Neural progenitor cell (in vitro differentiated cells): ENCODE results near the gene IFIH1. TPM values are rescaled to one million over a fixed set of nuclear protein-coding genes. Genes with fewer than 3 reads are reported as not detected.

ENCODE experiments used
- DNase-seq: peaks from one replicate; pipeline ENCODE4 v3.0.0-alpha.2; 2016; ENCODE audit warnings: low spot score
- H2AFZ ChIP-seq: fragments of 200-600 bp; sonication (generic); replicated peaks from 2 replicates; pipeline ENCODE4 v1.6.1; 2016; ENCODE audit warnings: antibody characterized with exemption
- H3F3A ChIP-seq: fragments of 200-600 bp; sonication (generic); 2 replicates; pipeline ENCODE4 v1.6.1; 2016; ENCODE audit warnings: antibody characterized with exemption, low read depth
- H3K27ac ChIP-seq: fragments of 200-600 bp; sonication (generic); 2 replicates; pipeline ENCODE4 v1.5.1; 2016; ENCODE audit warnings: mild to moderate bottlenecking
- H3K27me3 ChIP-seq: fragments of 200-600 bp; sonication (generic); 2 replicates; pipeline ENCODE4 v1.6.1; 2016; ENCODE audit warnings: mild to moderate bottlenecking, moderate library complexity
- H3K36me3 ChIP-seq: fragments of 200-600 bp; sonication (generic); 2 replicates; pipeline ENCODE4 v1.5.1; 2016
- H3K4me1 ChIP-seq: fragments of 200-600 bp; sonication (generic); 2 replicates; pipeline ENCODE4 v1.6.1; 2016; ENCODE audit warnings: mixed run types
- H3K4me2 ChIP-seq: fragments of 200-600 bp; sonication (generic); 2 replicates; pipeline ENCODE4 v1.6.1; 2016
- H3K4me3 ChIP-seq: fragments of 200-600 bp; sonication (generic); 2 replicates; pipeline ENCODE4 v1.5.1; 2016
- H3K79me2 ChIP-seq: fragments of 200-600 bp; sonication (generic); 2 replicates; pipeline ENCODE4 v1.6.1; 2016; ENCODE audit warnings: low read depth
- H3K9ac ChIP-seq: fragments of 200-600 bp; sonication (generic); 2 replicates; pipeline ENCODE4 v1.6.1; 2016
- H3K9me3 ChIP-seq: fragments of 200-600 bp; sonication (generic); 2 replicates; pipeline ENCODE4 v1.5.1; 2016; ENCODE audit warnings: low read depth
- H4K20me1 ChIP-seq: fragments of 200-600 bp; sonication (generic); 2 replicates; pipeline ENCODE4 v1.6.1; 2016; ENCODE audit warnings: low read depth
- H3K27ac Mint-ChIP-seq: 3 replicates; pipeline ENCODE4 v1.8.0; 2021; ENCODE audit warnings: mixed read lengths
- H3K27me3 Mint-ChIP-seq: 2 replicates; pipeline ENCODE4 v1.8.0; 2022; ENCODE audit warnings: low read depth, mild to moderate bottlenecking, inconsistent platforms, moderate library complexity, mixed read lengths; ENCODE audit not compliant: insufficient read depth
- H3K36me3 Mint-ChIP-seq: 3 replicates; pipeline ENCODE4 v1.8.0; 2021; ENCODE audit warnings: mixed read lengths
- H3K4me1 Mint-ChIP-seq: 3 replicates; pipeline ENCODE4 v1.8.0; 2021; ENCODE audit warnings: mixed read lengths
- H3K4me3 Mint-ChIP-seq: 3 replicates; pipeline ENCODE4 v1.8.0; 2021; ENCODE audit warnings: mild to moderate bottlenecking, moderate library complexity, mixed read lengths
- H3K9me3 Mint-ChIP-seq: 3 replicates; pipeline ENCODE4 v1.8.0; 2020; ENCODE audit warnings: mixed read lengths
- CTCF ChIP-seq: fragments of 200-600 bp; sonication (generic); IDR thresholded peaks from 2 replicates; pipeline ENCODE4 v1.5.1; 2017; ENCODE audit warnings: antibody characterized with exemption, mild to moderate bottlenecking
- EZH2 ChIP-seq: fragments of 200-600 bp; sonication (generic); IDR thresholded peaks from 2 replicates; pipeline ENCODE4 v1.6.1; 2017; ENCODE audit warnings: antibody characterized with exemption, mild to moderate bottlenecking, moderate library complexity
- EZH2phosphoT487 ChIP-seq: fragments of 200-600 bp; sonication (generic); IDR thresholded peaks from 2 replicates; pipeline ENCODE4 v1.6.1; 2017; ENCODE audit warnings: antibody characterized with exemption
- total RNA-seq: library from RNA; depleted of rRNA; stranded (reverse); fragments of >200 nt; gene quantifications from 2 replicates; pipeline ENCODE4 v1.2.3, GENCODE V29; 2015; ENCODE audit warnings: low replicate concordance

Gene IFIH1
- total RNA-seq, 1 donor from 2014 or later: 0.79 TPM

DNA sequence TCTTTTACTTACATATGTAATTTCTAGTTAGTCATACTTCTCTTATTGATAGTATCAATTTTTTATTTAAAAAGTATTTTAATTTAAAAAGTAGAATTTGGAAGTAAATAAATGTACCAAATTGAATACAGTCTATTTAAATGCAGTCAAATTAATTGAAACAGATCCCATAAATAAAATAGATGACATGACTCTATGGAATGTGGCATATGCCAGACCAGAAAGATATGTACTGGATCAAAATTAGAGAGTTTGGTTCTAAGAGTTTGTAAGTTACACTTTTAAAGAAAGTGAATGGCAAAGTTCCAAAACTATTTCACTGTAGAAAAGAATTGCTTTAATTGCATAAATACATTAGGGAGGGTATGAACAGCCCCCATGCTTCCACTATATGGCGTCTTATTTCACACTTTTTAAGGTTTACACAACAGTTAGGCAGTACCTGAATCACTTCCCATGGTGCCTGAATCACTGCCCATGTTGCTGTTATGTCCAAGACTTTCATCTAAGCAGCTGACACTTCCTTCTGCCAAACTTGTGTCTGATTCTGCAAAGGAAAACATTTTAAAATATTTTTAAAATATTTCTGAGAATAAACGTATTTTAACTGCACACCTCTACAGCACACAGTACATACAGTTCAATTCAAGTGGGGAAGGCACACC, 25.2 kb downstream of the IFIH1 start:
- no peaks in the 10 kb centered on the region for H3K9me3 Mint-ChIP-seq
- H3K4me1 Mint-ChIP-seq: no peaks in the 10 kb centered on the region
- Histone ChIP-seq H3K27me3 (no peaks in the 10 kb centered on the region), H3K4me2 (no peak overlapping the region), H3K27ac (no peak overlapping the region), H3K36me3 (no peaks in the 10 kb centered on the region), H4K20me1 (no peaks in the 10 kb centered on the region), H3K9me3 (no peaks in the 10 kb centered on the region), H3K9ac (no peak overlapping the region), H3K4me3 (no peak overlapping the region), H3F3A (no peaks in the 10 kb centered on the region), H2AFZ (no peak overlapping the region), H3K79me2 (no peaks in the 10 kb centered on the region), H3K4me1 (no peaks in the 10 kb centered on the region)
- no peak for TF ChIP-seq CTCF
- no peak for TF ChIP-seq EZH2phosphoT487
- TF ChIP-seq EZH2: no peak
- no peaks in the 10 kb centered on the region for H3K36me3 Mint-ChIP-seq
- no peak overlapping the region for H3K4me3 Mint-ChIP-seq
- H3K27ac Mint-ChIP-seq: no peak overlapping the region
- H3K27me3 Mint-ChIP-seq: no peaks in the 10 kb centered on the region
- DNase-seq: no peak

DNA sequence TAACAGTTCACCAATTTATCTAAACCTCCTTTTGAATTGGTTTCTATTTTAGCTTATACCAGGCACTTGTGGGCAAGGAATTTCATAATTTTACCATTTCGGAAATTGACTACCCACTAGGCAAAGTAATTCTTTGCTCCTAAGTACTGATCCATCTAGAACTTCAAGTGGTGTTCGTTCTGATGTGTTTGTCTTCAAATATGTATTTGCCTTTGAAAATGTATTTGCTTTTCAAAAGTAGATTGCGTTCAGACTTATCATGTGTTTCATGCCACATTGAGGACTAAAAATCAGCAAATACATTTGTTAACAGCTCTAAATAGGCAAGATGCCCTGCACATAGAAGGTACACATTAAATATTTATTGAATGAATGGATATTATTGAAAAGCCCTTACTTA, 26.7 kb downstream of the IFIH1 start:
- H3K36me3 Mint-ChIP-seq: no peaks in the 10 kb centered on the region
- H3K27me3 Mint-ChIP-seq: no peaks in the 10 kb centered on the region
- Histone ChIP-seq H3K4me3 (no peak overlapping the region), H3K36me3 (no peaks in the 10 kb centered on the region), H3K9ac (no peak overlapping the region), H3K4me1 (no peaks in the 10 kb centered on the region), H4K20me1 (no peaks in the 10 kb centered on the region), H3K4me2 (no peak overlapping the region), H2AFZ (no peak overlapping the region), H3K79me2 (no peaks in the 10 kb centered on the region), H3K27ac (no peak overlapping the region), H3K9me3 (no peaks in the 10 kb centered on the region), H3F3A (no peaks in the 10 kb centered on the region), H3K27me3 (no peaks in the 10 kb centered on the region)
- H3K27ac Mint-ChIP-seq: no peak overlapping the region
- TF ChIP-seq EZH2: no peak
- no peak for TF ChIP-seq CTCF
- TF ChIP-seq EZH2phosphoT487: no peak
- H3K4me1 Mint-ChIP-seq: no peaks in the 10 kb centered on the region
- no peak for DNase-seq
- no peaks in the 10 kb centered on the region for H3K9me3 Mint-ChIP-seq
- H3K4me3 Mint-ChIP-seq: no peak overlapping the region

- Mint-ChIP-seq H3K9me3 (no peaks in the 10 kb centered on the region), H3K4me1 (no peaks in the 10 kb centered on the region), H3K27me3 (peaks cover 2% of the 10 kb centered on the region), H3K36me3 (no peaks in the 10 kb centered on the region), H3K27ac (no peak overlapping the region), H3K4me3 (no peak overlapping the region)
- Histone ChIP-seq H2AFZ (no peak overlapping the region), H3K27me3 (no peaks in the 10 kb centered on the region), H3K27ac (no peak overlapping the region), H3K4me3 (no peak overlapping the region), H3K4me2 (no peak overlapping the region), H3K9me3 (no peaks in the 10 kb centered on the region), H3K9ac (no peak overlapping the region), H3F3A (no peaks in the 10 kb centered on the region), H3K79me2 (no peaks in the 10 kb centered on the region), H4K20me1 (no peaks in the 10 kb centered on the region), H3K36me3 (no peaks in the 10 kb centered on the region), H3K4me1 (no peaks in the 10 kb centered on the region)
- TF ChIP-seq EZH2phosphoT487: no peak
- TF ChIP-seq CTCF: no peak
- no peak for TF ChIP-seq EZH2
- DNase-seq: no peak
Measured at GRCh38 chr2:162282765-162283425, 35.6 kb downstream of the IFIH1 start.
